ENCODE measurements around the gene ERCC8. TPM values are rescaled to one million over a fixed set of nuclear protein-coding genes. Genes with fewer than 3 reads are reported as not detected.
A peak's percentile ranks its signal among the peaks of the same experiment; 100 is the strongest.

Gene ERCC8
- total and polyA plus RNA-seq, 2 of the 8 experiments (the other 6 are each of a cell fraction or from before 2014, with no cell fraction given), result 17.3 TPM

DNA sequence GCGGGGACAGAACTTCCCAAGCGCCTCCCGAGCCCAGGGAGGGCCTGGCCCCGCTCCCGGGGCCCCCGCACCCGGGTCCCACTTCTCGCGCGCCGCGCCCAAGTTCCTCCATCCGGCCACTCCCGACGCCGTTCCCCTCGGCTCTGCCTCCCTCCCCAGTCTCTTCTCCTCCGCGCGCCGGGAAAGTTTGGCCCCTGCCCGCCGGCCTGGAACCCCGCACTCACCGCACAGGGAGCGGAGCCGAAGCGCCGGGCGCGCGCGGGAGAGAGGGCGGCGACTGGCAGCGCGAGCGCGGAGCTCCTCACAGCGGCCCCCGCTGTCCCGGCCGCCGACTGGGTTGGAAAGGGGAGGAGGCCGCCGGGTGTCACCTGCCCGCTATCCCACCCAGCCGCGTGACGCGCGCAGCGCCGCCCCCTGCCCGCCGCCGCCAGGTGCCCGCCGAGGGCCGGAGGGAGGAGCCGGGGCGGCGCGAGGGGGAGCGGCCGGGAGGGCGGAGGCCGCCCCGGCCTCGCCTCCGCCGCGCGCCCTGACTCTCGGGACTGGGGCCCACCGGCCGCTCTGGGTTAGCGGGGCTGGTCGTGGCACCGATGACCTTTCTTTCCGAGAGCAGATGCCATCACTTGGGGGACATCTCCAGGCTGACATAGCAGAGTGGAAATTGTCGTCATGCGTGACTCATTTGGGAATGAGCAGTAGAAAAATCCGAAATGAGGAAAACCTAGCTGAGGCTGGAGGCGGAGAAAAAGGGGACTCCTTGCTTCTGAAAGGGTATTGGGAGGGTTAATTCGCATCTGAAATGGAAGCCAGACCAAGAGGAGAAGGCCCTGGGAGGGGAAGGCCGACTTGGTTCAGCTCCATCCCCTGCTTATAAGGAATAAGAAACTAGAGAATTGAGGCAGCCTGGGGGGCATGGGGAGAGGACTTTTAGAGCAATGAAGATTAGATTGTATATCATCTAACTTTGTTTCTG lies 100.6 kb downstream of the ERCC8 start, which contains the start of gene ELOVL7:
Gene ELOVL7 (minus strand): TSS at position 334 of the 970 bp plus-strand sequence. CDS start 56,872 bp downstream, outside the sequence.
- Histone ChIP-seq H3K18ac (ENCODE audit: extremely low read depth, low read length) (peak within 1 kb of the TSS; percentile 89), H3K9me3 (ENCODE audit: insufficient read depth in 2 of 2, low read depth in 1 of 2, low read length in 1 of 2) (no peaks in the 10 kb centered on the region), H3K36me3 (ENCODE audit: control insufficient read depth in 2 of 4, insufficient read depth in 4 of 4, low read length in 3 of 4) (no peaks in the 10 kb centered on the region), H4K8ac (ENCODE audit: extremely low read depth, insufficient read depth, low read length) (peak within 1 kb of the TSS; percentile 46), H2BK120ac (replicated peaks; ENCODE audit: low read depth, low read length) (no peak within 1 kb of the TSS), H3K23me2 (ENCODE audit: low read depth, low read length) (peaks cover 16% of the 10 kb centered on the region), H2BK15ac (ENCODE audit: low read length) (peak within 1 kb of the TSS; percentile 99; the same call in 1 of the 2 replicates), H3K23ac (ENCODE audit: insufficient read length) (no peak within 1 kb of the TSS), H3K56ac (replicated peaks; ENCODE audit: insufficient read length, low read depth, low read length) (peak within 1 kb of the TSS; percentile 54), H2AK5ac (ENCODE audit: low read depth, low read length) (no peak within 1 kb of the TSS; the same call in 1 of the 2 replicates), H3K79me2 (ENCODE audit: control insufficient read depth in 1 of 2, insufficient read depth in 2 of 2, low read length in 2 of 2) (peaks cover 0 to 2% of the 10 kb centered on the region in 2 experiments; a peak in 1 of 4 replicates), H2BK12ac (ENCODE audit: low read depth, low read length) (peak within 1 kb of the TSS; percentile 14; the same call in 1 of the 2 replicates), H4K91ac (replicated peaks; ENCODE audit: insufficient read length, low read length) (no peak within 1 kb of the TSS), H4K5ac (ENCODE audit: insufficient read length, low read depth, low read length) (peak within 1 kb of the TSS; percentile 77), H2AFZ (ENCODE audit: low read length) (peak within 1 kb of the TSS; percentile 97), H3K4me3 (ENCODE audit: extremely low read depth in 1 of 4, insufficient read depth in 2 of 4, low read depth in 3 of 4, low read length in 4 of 4) (peak within 1 kb of the TSS; percentile 64 to 85 (median 78)), H2BK5ac (ENCODE audit: low read depth, low read length) (no peak within 1 kb of the TSS; the same call in 1 of the 2 replicates), H3K14ac (ENCODE audit: insufficient read length) (no peak within 1 kb of the TSS), H3K4me2 (ENCODE audit: insufficient read depth in 1 of 2, low read depth in 2 of 2, low read length in 2 of 2) (peak within 1 kb of the TSS; percentile 93 to 95), H3K4me1 (replicated peaks in 1 of 4; ENCODE audit: control insufficient read depth in 3 of 4, insufficient read depth in 4 of 4, low read length in 3 of 4) (peaks cover 0 to 7% (median 4%) of the 10 kb centered on the region in 4 experiments; a peak in 3 of 7 replicates), H3K27ac (ENCODE audit: low read depth, low read length) (0 out of 2 replicates have a peak within 1 kb of the TSS, but pooled peaks have one; percentile 14), H4K20me1 (replicated peaks in 1 of 2; ENCODE audit: control insufficient read depth in 1 of 2, insufficient read depth in 2 of 2, low read length in 2 of 2) (peaks cover 5% of the 10 kb centered on the region in 2 experiments), H3K4ac (replicated peaks; ENCODE audit: insufficient read length, low read depth, low read length) (peak within 1 kb of the TSS; percentile 64), H3K79me1 (ENCODE audit: low read depth, low read length) (peaks cover 2% of the 10 kb centered on the region; the same call in 1 of the 2 replicates), H2BK20ac (ENCODE audit: low read length) (0 out of 2 replicates have a peak within 1 kb of the TSS, but pooled peaks have one; percentile 28), H3K27me3 (replicated peaks in 1 of 4; ENCODE audit: control insufficient read depth in 3 of 4, extremely low read depth in 1 of 4, insufficient read depth in 3 of 4, low read length in 3 of 4) (peaks cover 0 to 20% (median 15%) of the 10 kb centered on the region in 4 experiments; a peak in 6 of 7 replicates), H3K9ac (replicated peaks in 1 of 4; ENCODE audit: extremely low read depth in 1 of 4, low read depth in 3 of 4, low read length in 3 of 4) (peak within 1 kb of the TSS; percentile 62 to 84 (median 74))
- CTCF ChIA-PET (ENCODE audit: partially characterized antibody), result interaction anchor here (1.2 to 2.0 kb wide), 6 partner anchors 50 to 156 kb away, joined by 3 to 5 read pairs (median 4); partner anchors contain the start of gene DEPDC1B
- FAIRE-seq, result peak; percentile 84
- 1% methylated on average over 39 of the region's 87 CpGs; no CpG with 5 or more reads in 1 of the 2 experiments for WGBS, 2 experiments (ENCODE audit: extremely low coverage in 1 of 2, insufficient coverage in 1 of 2, insufficient read length in 1 of 2, insufficient replicate concordance in 2 of 2, low coverage in 1 of 2, low lambda C conversion rate in 2 of 2, missing lambda C conversion rate in 1 of 2)
- POLR2A ChIA-PET (ENCODE audit: partially characterized antibody), result interaction anchor here (0.6 to 3.0 kb wide), 17 partner anchors 8 to 485 kb away, joined by 3 to 26 read pairs (median 3); partner anchors contain the start of gene DEPDC1B
- peak; percentile 70 to 92 for DNase-seq (ENCODE audit: low read depth in 1 of 2, low spot score in 2 of 2)
- TF ChIP-seq GABPA (IDR thresholded peaks at IDR 0.05; ENCODE audit: borderline replicate concordance, insufficient read depth, low read length) (no peak), HDAC2 (IDR thresholded peaks at IDR 0.05; ENCODE audit: borderline replicate concordance in 1 of 2, low read depth in 2 of 2, low read length in 2 of 2) (peak; percentile 27 to 51; a peak in 1 of 4 replicates), KDM5A (IDR thresholded peaks at IDR 0.05; ENCODE audit: low read length) (no peak), FOSL1 (IDR thresholded peaks at IDR 0.05; ENCODE audit: insufficient read depth, low read depth, low read length) (peak; percentile 30; the same call in 1 of the 2 replicates), BACH1 (IDR thresholded peaks at IDR 0.05; ENCODE audit: low read length) (peak; percentile 44), RXRA (IDR thresholded peaks at IDR 0.05; ENCODE audit: insufficient read depth, low read depth, low read length) (no peak), BCL11A (IDR thresholded peaks at IDR 0.05; ENCODE audit: low read depth in 2 of 2, low read length in 2 of 2) (no peak)
- TF ChIP-seq, protein P1, sequence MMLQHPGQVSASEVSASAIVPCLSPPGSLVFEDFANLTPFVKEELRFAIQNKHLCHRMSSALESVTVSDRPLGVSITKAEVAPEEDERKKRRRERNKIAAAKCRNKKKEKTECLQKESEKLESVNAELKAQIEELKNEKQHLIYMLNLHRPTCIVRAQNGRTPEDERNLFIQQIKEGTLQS (IDR thresholded peaks at IDR 0.05; ENCODE audit: insufficient read depth, low read depth, low read length), result no peak
